IMR-90 (cell line): Measurements from ENCODE around the gene C1QL1. TPM values are rescaled to one million over a fixed set of nuclear protein-coding genes. Genes with fewer than 3 reads are reported as not detected.

Source experiments
- ATAC-seq: fragments of 200-7000 bp; cut with Tn5 transposase; 2 replicates; pipeline ENCODE4 v1.9.1; 2020; ENCODE audit warnings: low read depth, mild to moderate bottlenecking, moderate library complexity
- BruUV-seq: library from RNA; stranded (reverse); fragments of 400-500 nt; replicated peaks from 2 replicates; lab custom pipeline; 2021; lab: Mats Ljungman, UMichigan
- CTCF ChIA-PET: fragments of 300-600 bp; formaldehyde crosslinking; extraction: SDS; loops from one replicate; lab custom pipeline; 2021; ENCODE audit warnings: antibody characterized with exemption; lab: Yijun Ruan, JAX
- POLR2A ChIA-PET: fragments of 300-600 bp; sonication (Branson Sonifier 250); formaldehyde crosslinking; loops from one replicate; lab custom pipeline; 2022; ENCODE audit warnings: antibody characterized with exemption; ENCODE audit not compliant: unreplicated experiment; lab: Charles Lee
- DNase-seq: peaks from one replicate; pipeline ENCODE4 v3.0.0; 2013
- H2AFZ ChIP-seq: replicated peaks from 2 replicates; pipeline ENCODE3; 2013; ENCODE audit warnings: low read length, mild to moderate bottlenecking; ENCODE audit not compliant: poor library complexity
- H2AK5ac ChIP-seq: 2 replicates; pipeline ENCODE4 v1.6.1; 2013; ENCODE audit warnings: low read depth, low read length, inconsistent platforms
- H2AK9ac ChIP-seq: replicated peaks from 2 replicates; pipeline ENCODE3; 2013; ENCODE audit warnings: mild to moderate bottlenecking, low read depth, low read length, moderate library complexity; ENCODE audit not compliant: poor library complexity
- H2BK120ac ChIP-seq: 2 replicates; pipeline ENCODE4 v1.6.1; 2013; ENCODE audit warnings: low read depth, low read length, inconsistent platforms
- H2BK15ac ChIP-seq: 3 replicates; pipeline ENCODE4 v1.6.1; 2013; ENCODE audit warnings: low read depth, low read length, inconsistent platforms
- H2BK20ac ChIP-seq: 2 replicates; pipeline ENCODE4 v1.6.1; 2013; ENCODE audit warnings: low read depth, mild to moderate bottlenecking, inconsistent platforms, low read length, moderate library complexity
- H2BK5ac ChIP-seq: 2 replicates; pipeline ENCODE4 v1.6.1; 2013; ENCODE audit warnings: mild to moderate bottlenecking, low read depth, low read length, inconsistent platforms; ENCODE audit not compliant: poor library complexity, severe bottlenecking
- H3K14ac ChIP-seq: replicated peaks from 2 replicates; pipeline ENCODE4 v1.6.1; 2013; ENCODE audit warnings: low read depth, low read length, inconsistent platforms
- H3K18ac ChIP-seq: 2 replicates; pipeline ENCODE4 v1.6.1; 2013; ENCODE audit warnings: low read depth, low read length, control low read depth
- H3K23ac ChIP-seq: 2 replicates; pipeline ENCODE4 v1.6.1; 2013; ENCODE audit warnings: low read depth, low read length, inconsistent platforms
- H3K27ac ChIP-seq: 2 replicates; pipeline ENCODE4 v1.5.1; 2013; ENCODE audit warnings: mild to moderate bottlenecking, control low read depth, low read length; ENCODE audit not compliant: insufficient read depth
- H3K27me3 ChIP-seq: 2 replicates; pipeline ENCODE4 v1.6.1; 2013; ENCODE audit warnings: low read length; ENCODE audit not compliant: control insufficient read depth, insufficient read depth
- H3K36me3 ChIP-seq: 2 replicates; pipeline ENCODE4 v1.6.1; 2013; ENCODE audit warnings: low read length, mixed read lengths; ENCODE audit not compliant: control insufficient read depth, insufficient read depth
- H3K4ac ChIP-seq: 2 replicates; pipeline ENCODE4 v1.6.1; 2013; ENCODE audit warnings: low read depth, low read length, inconsistent platforms
- H3K4me1 ChIP-seq: 2 replicates; pipeline ENCODE4 v1.6.1; 2013; ENCODE audit warnings: low read length, mixed read lengths; ENCODE audit not compliant: control insufficient read depth, insufficient read depth
- H3K4me2 ChIP-seq: 2 replicates; pipeline ENCODE4 v1.6.1; 2013; ENCODE audit warnings: low read depth, mild to moderate bottlenecking, control low read depth, low read length, moderate library complexity
- H3K4me3 ChIP-seq: 2 replicates; pipeline ENCODE4 v1.5.1; 2013; ENCODE audit warnings: low read depth, mild to moderate bottlenecking, control low read depth, low read length, moderate library complexity; ENCODE audit not compliant: insufficient read depth
- H3K56ac ChIP-seq: 2 replicates; pipeline ENCODE4 v1.6.1; 2013; ENCODE audit warnings: low read length, inconsistent platforms; ENCODE audit not compliant: insufficient read depth; ENCODE audit errors: extremely low read depth
- H3K79me1 ChIP-seq, 2 experiments: 2 replicates each; pipeline ENCODE4 v1.6.1; 2013; ENCODE audit warnings: low read length in 2 of 2, inconsistent platforms in 1 of 2, low read depth in 1 of 2
- H3K9ac ChIP-seq: 2 replicates; pipeline ENCODE4 v1.6.1; 2013; ENCODE audit warnings: low read depth, low read length, control low read depth
- H3K9me1 ChIP-seq: 2 replicates; pipeline ENCODE4 v1.6.1; 2013; ENCODE audit warnings: low read length, inconsistent platforms; ENCODE audit not compliant: insufficient read depth
- H3K9me3 ChIP-seq: 2 replicates; pipeline ENCODE4 v1.6.1; 2013; ENCODE audit warnings: low read length; ENCODE audit not compliant: control insufficient read depth, insufficient read depth
- H4K20me1 ChIP-seq: 2 replicates; pipeline ENCODE4 v1.6.1; 2013; ENCODE audit warnings: low read length, inconsistent platforms; ENCODE audit not compliant: insufficient read depth
- H4K5ac ChIP-seq: 2 replicates; pipeline ENCODE4 v1.6.1; 2013; ENCODE audit warnings: mild to moderate bottlenecking, low read depth, low read length, control low read depth
- H4K8ac ChIP-seq, 2 experiments: 2 replicates each; pipeline ENCODE4 v1.6.1; 2013; ENCODE audit warnings: low read depth in 2 of 2, low read length in 2 of 2, control low read depth in 1 of 2, inconsistent platforms in 1 of 2
- H4K91ac ChIP-seq: 2 replicates; pipeline ENCODE4 v1.6.1; 2013; ENCODE audit warnings: low read depth, low read length, inconsistent platforms; ENCODE audit not compliant: insufficient read depth
- BHLHE40 ChIP-seq: fragments of 150-350 bp; IDR thresholded peaks from 2 replicates; pipeline ENCODE4 v1.6.1; 2016; ENCODE audit warnings: mild to moderate bottlenecking, low read depth, low read length
- CHD1 ChIP-seq: IDR thresholded peaks from 2 replicates; pipeline ENCODE4 v1.6.1; 2012; ENCODE audit warnings: low read depth, low read length, improper control_type of control experiment
- MAFK ChIP-seq: IDR thresholded peaks from 2 replicates; pipeline ENCODE4 v1.6.1; 2012; ENCODE audit warnings: low read depth, low read length, improper control_type of control experiment
- MAZ ChIP-seq: IDR thresholded peaks from 2 replicates; pipeline ENCODE4 v1.6.1; 2012; ENCODE audit warnings: low read depth, mild to moderate bottlenecking, low read length, improper control_type of control experiment, moderate library complexity, borderline replicate concordance
- POLR2A ChIP-seq: IDR thresholded peaks from 2 replicates; pipeline ENCODE4 v1.6.1; 2012; ENCODE audit warnings: mild to moderate bottlenecking, low read depth, low read length
- RCOR1 ChIP-seq: IDR thresholded peaks from 2 replicates; pipeline ENCODE4 v1.6.1; 2012; ENCODE audit warnings: mild to moderate bottlenecking, low read length, improper control_type of control experiment; ENCODE audit not compliant: insufficient replicate concordance
- RFX5 ChIP-seq: IDR thresholded peaks from 2 replicates; pipeline ENCODE4 v1.8.0; 2012; ENCODE audit warnings: low read depth, mild to moderate bottlenecking, low read length, moderate library complexity
- WGBS, 2 experiments: methylation state at CpG; one replicate each; pipeline versions ENCODE4 v1.1.5 to v1.1.7; 2013; ENCODE audit warnings: missing lambda C conversion rate in 2 of 2; ENCODE audit not compliant: insufficient read length in 1 of 2; ENCODE audit errors: extremely low coverage in 2 of 2; 5-methylcytosine and 5-hydroxymethylcytosine counted together
- dilution Hi-C: fragments of 300-500 bp; cut with HindIII; formaldehyde crosslinking; loops from one replicate; pipeline ENCODE4 v1.14.3; 2018; ENCODE audit warnings: low sequenced_read_pairs; ENCODE audit not compliant: unreplicated experiment
- in situ Hi-C: fragments of 300-500 bp; cut with MboI; formaldehyde crosslinking; loops from 3 replicates; pipeline ENCODE4 v1.14.3; 2019; ENCODE audit warnings: low sequenced_read_pairs, inconsistent platforms, mixed read lengths
- intact Hi-C: fragments of 100-400 bp; cut with micrococcal nuclease; formaldehyde crosslinking; loops from 2 replicates; pipeline ENCODE4 v1.10.0; 2022
- polyA plus RNA-seq, 3 experiments: library from polyadenylated mRNA; depleted of rRNA; stranded (reverse); fragments of >200 nt; gene quantifications; 2 replicates each; pipeline ENCODE4 v1.2.3, GENCODE V29; 2012; ENCODE audit warnings: low replicate concordance in 1 of 3
- total RNA-seq: library from RNA; depleted of rRNA; stranded (reverse); fragments of >200 nt; gene quantifications from 2 replicates; pipeline ENCODE4 v1.2.3, GENCODE V29; 2012
- TF ChIP-seq, protein P1 (sequence below): fragments of 150-350 bp; IDR thresholded peaks from 2 replicates; pipeline ENCODE4 v1.6.1; 2017; ENCODE audit warnings: mild to moderate bottlenecking, antibody characterized with exemption, low read length, low read depth

Gene C1QL1
- total and polyA plus RNA-seq, 2 of the 4 experiments (the other 2 are of a cell fraction), result 0.18 to 0.84 TPM

DNA sequence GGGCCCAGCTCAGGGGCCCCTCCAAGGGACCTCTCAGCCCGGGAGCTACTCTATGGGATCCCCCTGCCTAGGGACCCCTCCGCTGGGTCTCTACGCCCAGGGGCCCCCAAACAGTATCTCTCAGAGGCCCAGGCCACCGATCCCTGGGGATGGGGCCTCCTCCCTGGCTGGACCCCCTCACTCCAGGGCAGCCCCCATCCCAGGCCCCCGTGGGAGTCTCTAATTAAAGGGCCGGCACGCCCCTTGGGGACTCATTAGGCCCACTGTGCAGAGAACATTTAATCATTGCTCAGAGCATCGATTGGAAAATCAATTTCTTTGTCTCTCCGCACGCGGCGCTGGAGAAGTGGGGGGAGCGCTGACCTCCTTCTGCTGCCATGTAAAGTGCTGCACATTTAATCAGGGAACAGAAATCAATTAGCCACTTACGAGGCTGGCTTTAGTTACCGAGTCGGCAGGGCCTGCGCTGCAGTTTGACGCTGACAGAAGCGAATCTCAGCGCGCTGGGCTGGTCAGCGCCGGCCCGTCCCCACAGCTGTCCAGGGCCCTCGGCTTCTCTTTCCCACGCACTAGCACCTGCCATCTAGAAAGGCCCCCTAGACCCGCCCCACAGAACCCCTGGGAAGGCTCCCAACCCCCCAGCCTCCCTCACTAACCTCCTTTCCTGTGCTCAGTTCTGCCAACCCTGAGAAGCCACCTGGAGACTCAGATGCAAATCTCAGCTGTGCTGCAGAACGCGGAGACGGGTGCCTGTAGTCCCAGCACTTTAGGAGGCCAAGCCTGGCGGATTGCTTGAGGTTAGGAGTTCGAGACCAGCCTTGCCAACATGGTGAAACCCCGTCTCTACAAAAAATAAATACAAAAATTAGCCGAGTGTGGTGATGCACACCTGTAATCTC is 20.2 kb upstream of the C1QL1 start (continued):
- TF ChIP-seq, protein P1, sequence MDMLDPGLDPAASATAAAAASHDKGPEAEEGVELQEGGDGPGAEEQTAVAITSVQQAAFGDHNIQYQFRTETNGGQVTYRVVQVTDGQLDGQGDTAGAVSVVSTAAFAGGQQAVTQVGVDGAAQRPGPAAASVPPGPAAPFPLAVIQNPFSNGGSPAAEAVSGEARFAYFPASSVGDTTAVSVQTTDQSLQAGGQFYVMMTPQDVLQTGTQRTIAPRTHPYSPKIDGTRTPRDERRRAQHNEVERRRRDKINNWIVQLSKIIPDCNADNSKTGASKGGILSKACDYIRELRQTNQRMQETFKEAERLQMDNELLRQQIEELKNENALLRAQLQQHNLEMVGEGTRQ, result no peak

DNA sequence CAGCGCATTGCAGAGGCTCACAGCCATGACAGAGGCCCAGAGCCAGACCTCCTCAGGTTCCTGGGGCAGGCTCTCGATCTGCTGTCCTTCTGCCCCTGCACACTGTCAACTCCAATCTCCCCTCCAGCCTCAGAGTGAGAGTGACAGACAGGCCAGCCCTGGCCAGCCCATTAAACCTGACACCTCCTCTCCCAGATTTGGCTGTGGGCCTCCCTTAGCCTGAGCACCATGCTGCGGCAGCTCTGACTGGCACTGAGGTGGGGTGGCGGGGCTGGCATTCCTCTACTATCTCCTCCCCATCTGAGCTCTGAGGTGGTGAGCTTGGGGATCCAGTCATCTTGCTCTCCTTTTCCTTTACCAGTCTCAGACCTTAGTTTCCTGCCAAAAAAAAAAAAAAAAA is 15.5 kb upstream of the C1QL1 start:
- Histone ChIP-seq H4K91ac (peak overlapping the region; percentile 4; the same call in 1 of the 2 replicates), H4K20me1 (peaks cover 5% of the 10 kb centered on the region; the same call in 1 of the 2 replicates), H3K56ac (no peak overlapping the region), H2BK5ac (no peak overlapping the region), H4K5ac (no peak overlapping the region), H3K9ac (no peak overlapping the region), H4K8ac (no peak overlapping the region), H3K9me1 (peaks cover 23% of the 10 kb centered on the region), H2AK9ac (peak overlapping the region; percentile 26), H3K9me3 (no peaks in the 10 kb centered on the region), H3K36me3 (no peaks in the 10 kb centered on the region), H3K4me2 (no peak overlapping the region), H3K27me3 (peaks cover 4% of the 10 kb centered on the region; the same call in 1 of the 2 replicates), H3K79me1 (peaks cover 0 to 6% of the 10 kb centered on the region in 2 experiments; a peak in 1 of 4 replicates), H3K4me1 (peaks cover 30% of the 10 kb centered on the region), H3K18ac (no peak overlapping the region), H2BK120ac (no peak overlapping the region), H2BK20ac (0 out of 2 replicates have a peak overlapping the region, but pooled peaks have one; percentile 16), H2BK15ac (no peak overlapping the region), H3K27ac (no peak overlapping the region), H3K23ac (no peak overlapping the region), H2AK5ac (peak overlapping the region; percentile 30; the same call in 1 of the 2 replicates), H2AFZ (no peak overlapping the region), H3K4ac (no peak overlapping the region), H3K14ac (no peak overlapping the region), H3K4me3 (no peak overlapping the region)
- CTCF ChIA-PET, result interaction anchor here (1.4 kb wide), 1 partner anchor 214 kb away, joined by 4 read pairs; no protein-coding TSS in a partner anchor
- intact Hi-C loops (no loop called here), in situ Hi-C loops (no loop called here), dilution Hi-C loops (no loop called here)
- 83% methylated on average over 1 of the region's 4 CpGs; no CpG with 5 or more reads in 1 of the 2 experiments for WGBS, 2 experiments
- no TSS peak for BruUV-seq
- no peak for DNase-seq
- TF ChIP-seq BHLHE40, result no peak
- no peak for TF ChIP-seq CHD1
- no peak for TF ChIP-seq MAFK
- no peak for TF ChIP-seq RFX5
- TF ChIP-seq POLR2A, result no peak
- TF ChIP-seq, protein P1, result no peak
- no peak for TF ChIP-seq MAZ
- TF ChIP-seq RCOR1, result no peak
- ATAC-seq, result no peak
- POLR2A ChIA-PET, result interaction anchor here (0.5 to 0.6 kb wide), 2 partner anchors 15 to 165 kb away, joined by 4 read pairs; partner anchors contain the start of gene HEXIM1
